Measurements from ENCODE around the gene FRMD3.

Gene FRMD3

DNA sequence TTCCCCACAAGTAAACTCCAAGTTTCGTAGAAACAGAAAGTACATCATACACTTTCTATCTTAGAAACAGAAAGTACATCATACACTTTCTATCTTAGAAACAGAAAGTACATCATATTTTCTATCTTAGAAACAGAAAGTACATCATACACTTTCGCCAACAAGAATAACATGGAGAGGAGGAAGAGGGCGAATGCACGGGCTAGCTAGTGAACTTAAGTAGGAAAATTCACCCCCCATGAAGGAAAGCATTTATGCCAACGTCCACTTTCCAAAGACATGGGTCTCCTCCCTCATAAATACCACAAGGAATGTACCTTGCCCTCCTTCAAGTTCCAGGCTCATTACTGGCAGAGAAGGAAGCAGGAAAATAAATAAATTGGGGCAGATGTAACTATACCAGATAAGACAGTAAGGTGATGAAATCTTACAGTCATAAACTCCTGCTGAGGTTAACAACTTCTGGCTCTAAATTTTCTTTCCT, 64.7 kb downstream of the FRMD3 start:
- no peak for DNase-seq (ENCODE audit: low read depth, low spot score)

GRCh38 chr9:83472764-83473163, 65.4 kb downstream of the FRMD3 start:
- DNase-seq (ENCODE audit: low read depth, low spot score): no peak

DNA sequence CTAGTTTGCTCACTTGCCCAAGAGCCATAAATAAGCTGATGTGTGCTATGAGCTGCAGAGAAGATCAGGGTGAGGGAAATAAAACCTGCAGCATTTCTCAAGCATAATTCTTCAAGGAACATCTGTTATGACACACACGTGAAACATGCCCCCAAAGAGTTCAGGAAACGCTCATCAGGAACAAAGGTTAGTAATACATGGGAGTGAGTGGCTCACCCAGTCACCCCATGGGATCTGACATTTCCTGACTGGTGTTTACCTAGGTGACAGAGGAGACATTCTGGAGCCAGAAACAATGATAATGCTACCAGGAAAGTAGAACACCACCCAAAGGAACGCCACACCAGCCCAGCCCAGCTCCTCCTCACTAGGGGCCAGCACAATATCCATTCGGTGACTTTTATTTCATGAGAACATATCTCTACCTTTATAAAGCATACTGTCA, 66.0 kb downstream of the FRMD3 start:
- DNase-seq (ENCODE audit: low read depth, low spot score): no peak

GRCh38 chr9:83471241-83471640, 67.0 kb downstream of the FRMD3 start:
- DNase-seq (ENCODE audit: low read depth, low spot score): no peak

DNA sequence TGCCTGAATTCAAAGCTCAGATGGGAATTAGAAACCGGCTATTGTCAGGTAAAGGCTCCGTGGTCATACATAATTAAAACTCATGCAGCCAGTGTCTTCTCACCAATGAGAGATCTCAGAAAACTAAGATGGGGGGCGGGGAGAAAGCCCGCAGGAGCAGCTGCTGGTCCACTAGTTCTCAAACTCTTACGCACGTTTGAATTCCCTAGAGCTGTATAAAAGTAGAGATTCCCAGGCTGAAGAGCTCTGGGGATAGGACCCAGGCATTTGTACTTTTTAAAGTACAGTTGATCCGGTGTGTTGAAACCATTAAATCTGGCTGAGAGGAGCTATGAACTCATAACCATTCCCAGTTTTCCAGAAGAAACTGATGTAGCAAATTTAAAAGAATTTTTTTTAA, 68.5 kb downstream of the FRMD3 start:
- DNase-seq (ENCODE audit: low read depth, low spot score): no peak

DNA sequence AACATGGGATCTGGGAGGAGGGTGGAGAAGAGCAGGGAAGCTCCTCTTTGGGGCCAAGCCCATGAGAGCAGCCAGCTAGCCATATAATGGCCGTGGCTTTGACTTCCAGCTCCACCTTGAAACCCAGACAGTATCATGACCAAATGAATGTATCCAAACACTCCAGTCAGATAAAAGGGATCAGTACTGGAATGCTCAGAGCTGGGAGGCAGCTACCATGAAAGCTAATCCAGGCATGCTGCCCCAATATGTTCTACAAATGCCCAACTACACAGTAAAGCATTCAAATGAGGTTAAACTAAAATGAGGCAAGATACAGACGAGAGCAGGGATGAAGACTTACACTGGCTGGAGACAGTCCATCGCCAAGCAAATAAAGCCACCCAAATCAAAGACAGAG, 69.4 kb downstream of the FRMD3 start:
- no peak for DNase-seq (ENCODE audit: low read depth, low spot score)

- no peak for DNase-seq (ENCODE audit: low read depth, low spot score)
These were observed 71.3 kb downstream of the FRMD3 start for GRCh38 chr9:83466877-83467276.

GRCh38 chr9:83466351-83466750, 71.8 kb downstream of the FRMD3 start:
- DNase-seq (ENCODE audit: low read depth, low spot score): no peak

DNA sequence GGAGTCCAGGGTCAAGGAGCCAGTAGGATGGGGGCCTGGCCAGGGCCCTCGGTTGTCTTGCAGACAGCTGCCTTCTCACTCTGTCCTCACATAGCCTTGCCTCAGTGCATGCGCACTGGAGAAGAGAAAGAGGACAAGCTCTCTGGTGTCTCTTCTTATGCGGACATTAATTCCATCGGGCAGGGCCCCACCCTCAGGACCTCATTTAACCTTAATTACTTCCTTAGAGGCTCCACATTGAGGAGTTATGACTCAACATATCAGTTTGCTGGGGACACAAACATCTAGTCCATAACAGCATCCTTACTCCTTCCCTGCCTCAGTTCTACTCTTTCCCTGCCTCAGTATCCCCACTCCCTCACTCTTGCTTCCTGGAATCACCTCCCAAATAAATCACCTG, 78.4 kb downstream of the FRMD3 start:
- DNase-seq (ENCODE audit: low read depth, low spot score): no peak

- DNase-seq (ENCODE audit: low read depth, low spot score): no peak
These were observed 79.7 kb downstream of the FRMD3 start for GRCh38 chr9:83458530-83458929.

DNA sequence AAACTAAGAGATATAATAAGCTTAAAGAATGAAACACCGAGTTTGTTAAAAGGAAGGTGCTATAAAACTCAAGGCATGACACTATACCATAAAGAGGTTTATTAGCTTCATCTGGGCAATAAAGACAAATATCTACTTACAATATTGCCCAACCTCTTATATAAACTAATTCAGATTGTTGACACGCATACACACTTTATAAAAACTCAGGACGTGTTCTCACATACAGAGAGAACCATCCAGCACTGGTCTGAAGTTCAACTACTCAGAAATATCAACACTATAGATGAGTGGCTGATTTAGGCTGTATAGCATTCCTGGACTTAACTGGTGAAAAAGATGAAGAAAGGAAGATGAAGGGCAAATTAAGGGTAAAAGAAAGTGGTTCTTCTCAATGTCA, 81.2 kb downstream of the FRMD3 start:
- DNase-seq (ENCODE audit: low read depth, low spot score): no peak

GRCh38 chr9:83456226-83456625, 82.0 kb downstream of the FRMD3 start:
- no peak for DNase-seq (ENCODE audit: low read depth, low spot score)

DNA sequence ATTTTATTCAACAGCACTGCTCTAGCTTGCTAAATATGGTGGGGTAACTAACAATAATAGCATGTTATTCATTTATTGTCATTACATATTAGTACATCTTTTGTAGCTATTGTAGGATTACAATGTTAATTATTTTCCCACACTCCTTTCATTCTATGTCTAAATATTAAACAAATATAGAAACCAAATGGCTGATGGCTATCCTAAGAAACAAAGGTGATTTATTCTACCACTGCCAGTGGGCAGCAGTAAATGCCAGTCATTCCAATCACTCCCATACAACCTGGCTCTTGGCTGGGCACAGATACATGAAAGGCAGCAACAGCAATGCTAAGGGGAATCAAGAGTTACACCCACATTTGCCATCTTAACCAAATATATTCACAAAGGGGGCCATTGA, 84.1 kb downstream of the FRMD3 start:
- DNase-seq (ENCODE audit: low read depth, low spot score): no peak

- DNase-seq (ENCODE audit: low read depth, low spot score): no peak
These were observed 86.9 kb downstream of the FRMD3 start for GRCh38 chr9:83451308-83451707.

DNA sequence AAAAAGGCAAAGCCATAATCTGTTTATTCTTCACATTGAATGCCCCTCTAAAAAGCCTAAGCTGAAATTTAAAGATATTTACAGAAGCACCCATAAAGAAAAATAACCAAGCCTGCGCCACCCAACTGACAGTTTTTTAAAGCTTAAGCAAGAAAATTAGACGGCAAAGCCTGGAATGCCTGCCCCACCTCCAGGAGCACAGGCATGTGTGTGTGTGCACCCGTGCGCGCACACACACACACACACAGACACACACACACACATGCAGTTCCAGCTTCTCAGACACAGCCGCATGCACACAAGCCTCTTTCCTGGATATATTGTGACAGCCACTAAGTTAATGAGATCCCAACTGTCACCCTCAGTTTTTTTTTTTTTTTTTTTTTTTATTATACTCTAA, 88.2 kb downstream of the FRMD3 start:
- DNase-seq (ENCODE audit: low read depth, low spot score): no peak

- no peak for DNase-seq (ENCODE audit: low read depth, low spot score)
These were observed 89.0 kb downstream of the FRMD3 start for GRCh38 chr9:83449166-83449565.

DNA sequence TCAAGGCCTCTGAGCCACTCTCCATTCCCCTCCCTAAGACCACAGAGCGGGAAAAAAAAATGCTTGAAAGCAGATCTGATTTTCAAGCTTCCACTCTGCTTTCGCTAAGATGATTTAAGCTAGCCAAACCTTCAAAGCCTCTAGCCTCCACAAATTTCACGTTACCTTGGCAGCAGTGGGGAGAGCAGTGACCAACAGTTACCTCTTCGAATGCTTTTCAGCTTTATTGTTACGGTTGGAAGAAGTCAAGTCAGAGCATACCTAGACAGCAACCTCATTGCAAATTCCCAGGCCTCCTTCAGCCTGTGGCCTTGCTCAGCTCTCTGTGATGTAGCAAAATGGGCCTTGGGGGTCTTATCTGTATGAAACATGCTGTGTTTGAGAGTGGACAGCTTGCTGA, 89.6 kb downstream of the FRMD3 start:
- no peak for DNase-seq (ENCODE audit: low read depth, low spot score)

DNA sequence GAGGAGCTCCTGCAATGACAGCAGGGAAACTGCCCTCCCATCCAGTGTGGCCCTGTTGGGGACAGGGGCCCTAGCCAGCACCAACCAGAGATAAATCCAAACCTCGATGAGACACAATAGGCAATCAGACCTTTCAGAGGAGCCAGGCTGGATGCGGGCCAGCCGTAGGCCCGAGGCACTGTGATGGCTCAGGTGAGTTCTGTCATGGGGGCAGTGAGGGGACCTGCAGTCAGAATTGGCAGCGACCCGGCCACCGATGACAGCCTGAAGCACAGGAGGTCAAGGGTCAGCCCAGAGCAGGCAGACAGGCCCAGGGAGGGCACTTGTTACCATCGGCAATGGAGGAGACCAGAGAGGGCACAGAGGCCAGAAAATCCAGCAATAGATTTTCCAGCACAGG, 90.8 kb downstream of the FRMD3 start:
- DNase-seq (ENCODE audit: low read depth, low spot score): no peak

DNA sequence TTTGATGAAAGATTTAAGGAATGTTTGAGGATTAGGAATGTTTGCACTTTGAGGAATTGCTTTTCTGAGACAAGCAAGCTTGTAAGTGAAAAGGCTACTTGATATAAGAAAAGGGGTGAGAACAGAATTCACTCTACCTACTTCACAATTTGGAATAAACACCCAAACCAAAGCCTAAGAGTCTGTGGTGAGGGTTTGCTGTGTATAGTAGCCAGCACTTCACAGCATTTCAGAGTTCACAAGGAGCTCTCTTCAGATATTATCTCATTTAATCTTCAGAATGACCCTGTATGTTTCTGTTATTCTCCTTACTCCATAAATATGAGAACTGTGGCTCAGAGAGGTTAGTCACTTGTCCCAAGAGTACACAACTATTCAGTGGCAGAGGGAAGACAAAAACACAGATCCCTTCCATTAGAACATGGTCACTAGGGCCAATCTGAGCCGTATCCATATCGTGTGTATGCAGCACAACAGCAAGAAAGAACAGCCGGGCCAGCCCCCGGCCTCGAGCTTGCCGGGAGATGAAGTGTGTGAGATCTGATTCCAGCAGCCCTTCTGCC, 92.4 kb downstream of the FRMD3 start:
- DNase-seq (ENCODE audit: low read depth, low spot score): no peak

- DNase-seq (ENCODE audit: low read depth, low spot score): no peak
These were observed 94.1 kb downstream of the FRMD3 start for GRCh38 chr9:83444110-83444509.

- no peak for DNase-seq (ENCODE audit: low read depth, low spot score)
These were observed 96.8 kb downstream of the FRMD3 start for GRCh38 chr9:83441390-83441789.

DNA sequence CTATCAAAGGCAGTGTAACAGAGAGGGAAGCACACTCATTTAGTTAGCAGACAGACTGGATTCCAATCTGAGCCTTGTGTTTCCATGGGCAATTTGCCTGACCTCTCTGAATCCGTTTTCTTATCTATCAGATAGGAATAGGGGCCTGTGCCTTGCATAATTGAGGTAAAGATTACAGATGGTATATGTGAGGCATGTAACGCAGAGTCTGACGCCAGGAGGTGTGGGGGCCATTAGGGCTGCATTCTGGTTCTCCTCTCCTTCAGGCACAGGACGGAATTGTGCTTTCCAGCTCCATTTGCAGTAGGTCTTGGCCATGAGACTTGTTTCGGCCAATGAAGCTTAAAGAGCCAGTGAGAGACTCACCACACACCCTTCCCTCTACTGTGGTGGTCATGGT, 97.6 kb downstream of the FRMD3 start:
- DNase-seq (ENCODE audit: low read depth, low spot score): no peak

DNA sequence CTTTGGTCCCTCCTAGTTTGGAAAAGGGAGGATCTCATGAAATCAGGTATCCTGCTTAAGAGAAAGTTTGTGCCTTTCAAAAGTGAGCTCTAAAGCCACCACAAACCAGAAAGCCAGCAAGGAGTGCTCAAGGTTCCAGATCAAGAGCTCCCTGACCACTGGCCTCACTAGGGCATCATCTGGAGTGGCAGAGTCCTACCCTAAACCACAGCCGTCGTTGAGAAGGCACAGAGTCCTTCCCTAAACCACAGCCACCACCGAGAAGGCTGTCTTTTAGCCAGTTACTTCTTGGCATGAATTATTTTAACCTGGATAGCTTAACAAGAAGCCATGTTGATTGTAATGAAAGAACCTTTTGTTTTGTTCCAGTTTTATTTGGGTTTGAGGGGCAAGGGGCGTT, 102.9 kb downstream of the FRMD3 start:
- DNase-seq (ENCODE audit: low read depth, low spot score): no peak

- no peak for DNase-seq (ENCODE audit: low read depth, low spot score)
These were observed 103.9 kb downstream of the FRMD3 start for GRCh38 chr9:83434254-83434653.
